ENCODE measurements around the gene SLC39A9.

Gene SLC39A9

GRCh38 chr14:69355607-69356281 lies 42.7 kb upstream of the SLC39A9 start:
- Histone ChIP-seq H3K36me3 (no peaks in the 10 kb centered on the region), H3K4me2 (no peak overlapping the region), H3K4me1 (peaks cover 34% of the 10 kb centered on the region), H3K27ac (no peak overlapping the region), H3K27me3 (no peaks in the 10 kb centered on the region), H3K9ac (no peak overlapping the region), H3K4me3 (no peak overlapping the region), H4K20me1 (no peaks in the 10 kb centered on the region), H3K9me3 (no peaks in the 10 kb centered on the region)
- TF ChIP-seq Cebpa-rat (IDR thresholded peaks at IDR 0.05): no peak

GRCh38 chr14:69356903-69357543 lies 41.5 kb upstream of the SLC39A9 start:
- H3K27me3 ChIP-seq: no peaks in the 10 kb centered on the region
- H3K36me3 ChIP-seq: no peaks in the 10 kb centered on the region
- TF ChIP-seq Cebpa-rat (IDR thresholded peaks at IDR 0.05): no peak

DNA sequence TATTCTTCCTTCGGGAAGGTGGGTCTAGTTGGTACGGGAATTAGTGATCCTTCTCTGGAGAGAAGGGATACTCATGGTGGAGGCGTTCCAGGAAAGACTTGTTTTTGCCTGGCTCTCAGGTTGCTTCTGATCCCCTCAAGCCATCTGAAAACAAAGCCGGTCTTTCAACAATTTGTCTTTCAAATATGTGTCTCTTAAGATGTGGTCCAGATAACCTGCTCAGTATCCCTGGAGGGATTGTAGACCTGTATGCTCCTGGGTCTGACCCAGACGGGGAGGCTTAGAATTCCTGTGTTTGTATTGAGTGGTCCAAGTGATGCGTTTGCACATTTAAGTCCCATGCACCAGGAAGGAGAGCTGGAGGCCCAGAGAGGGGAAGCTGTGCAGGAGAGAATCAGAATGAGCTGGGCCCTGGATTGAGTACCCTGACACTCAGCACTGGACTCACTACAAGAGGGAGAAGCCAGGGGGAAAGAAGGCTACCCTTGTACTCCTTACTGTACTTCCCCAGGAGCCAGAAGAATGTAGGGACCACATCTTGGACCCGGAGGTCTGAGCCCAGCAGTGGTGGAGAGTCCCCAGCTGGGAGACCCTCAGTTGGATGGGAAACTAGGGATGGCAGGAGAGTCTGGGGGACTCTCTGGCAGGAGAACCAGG lies 40.8 kb upstream of the SLC39A9 start:
- Histone ChIP-seq H3K9me3 (no peaks in the 10 kb centered on the region), H3K9ac (no peak overlapping the region), H3K4me1 (peaks cover 36% of the 10 kb centered on the region), H3K4me3 (no peak overlapping the region), H4K20me1 (no peaks in the 10 kb centered on the region), H3K4me2 (no peak overlapping the region), H3K27me3 (no peaks in the 10 kb centered on the region), H3K27ac (no peak overlapping the region), H3K36me3 (no peaks in the 10 kb centered on the region)
- TF ChIP-seq Cebpa-rat (IDR thresholded peaks at IDR 0.05): no peak

More at GRCh38 chr14:69356903-69357543, 41.5 kb upstream of the SLC39A9 start:
- no peak overlapping the region for H3K9ac ChIP-seq
- H3K4me1 ChIP-seq: peaks cover 36% of the 10 kb centered on the region
- H3K27ac ChIP-seq: no peak overlapping the region
- H4K20me1 ChIP-seq: no peaks in the 10 kb centered on the region
- no peak overlapping the region for H3K4me3 ChIP-seq
- no peak overlapping the region for H3K4me2 ChIP-seq
- no peaks in the 10 kb centered on the region for H3K9me3 ChIP-seq

- no peaks in the 10 kb centered on the region for H3K9me3 ChIP-seq
- H3K4me3 ChIP-seq: no peak overlapping the region
- TF ChIP-seq Cebpa-rat (IDR thresholded peaks at IDR 0.05): no peak
- no peak overlapping the region for H3K27ac ChIP-seq
- H3K27me3 ChIP-seq: no peaks in the 10 kb centered on the region
- H3K9ac ChIP-seq: no peak overlapping the region
- no peaks in the 10 kb centered on the region for H4K20me1 ChIP-seq
- no peak overlapping the region; the same call in 1 of the 2 replicates for H3K4me2 ChIP-seq
- peaks cover 36% of the 10 kb centered on the region for H3K4me1 ChIP-seq
- H3K36me3 ChIP-seq: no peaks in the 10 kb centered on the region
Measured at GRCh38 chr14:69358233-69358963, 40.1 kb upstream of the SLC39A9 start.

DNA sequence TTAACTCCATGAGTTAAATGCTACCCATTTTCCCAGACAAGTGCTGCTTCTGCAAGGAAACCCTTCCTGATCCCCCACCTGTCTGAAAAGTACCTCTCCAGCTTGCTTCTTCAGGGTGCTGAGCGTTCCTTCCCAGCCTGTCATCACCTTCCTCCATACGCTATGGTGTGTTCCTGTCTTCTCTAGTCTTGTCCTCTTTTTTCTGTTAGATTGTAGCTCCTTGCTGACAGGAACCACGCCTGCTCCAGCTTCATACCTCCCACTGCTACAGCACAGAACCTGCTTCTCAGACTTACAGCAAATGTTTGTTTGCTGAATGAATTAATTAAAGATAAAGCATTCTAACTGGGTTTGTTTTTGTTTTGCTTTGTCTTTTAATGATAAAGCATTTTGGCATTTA lies 39.5 kb upstream of the SLC39A9 start:
- Histone ChIP-seq H4K20me1 (no peaks in the 10 kb centered on the region), H3K27me3 (no peaks in the 10 kb centered on the region), H3K4me1 (peaks cover 33% of the 10 kb centered on the region), H3K27ac (no peak overlapping the region), H3K9ac (no peak overlapping the region), H3K9me3 (no peaks in the 10 kb centered on the region), H3K36me3 (no peaks in the 10 kb centered on the region), H3K4me2 (no peak overlapping the region), H3K4me3 (no peak overlapping the region)
- TF ChIP-seq Cebpa-rat (IDR thresholded peaks at IDR 0.05): no peak

DNA sequence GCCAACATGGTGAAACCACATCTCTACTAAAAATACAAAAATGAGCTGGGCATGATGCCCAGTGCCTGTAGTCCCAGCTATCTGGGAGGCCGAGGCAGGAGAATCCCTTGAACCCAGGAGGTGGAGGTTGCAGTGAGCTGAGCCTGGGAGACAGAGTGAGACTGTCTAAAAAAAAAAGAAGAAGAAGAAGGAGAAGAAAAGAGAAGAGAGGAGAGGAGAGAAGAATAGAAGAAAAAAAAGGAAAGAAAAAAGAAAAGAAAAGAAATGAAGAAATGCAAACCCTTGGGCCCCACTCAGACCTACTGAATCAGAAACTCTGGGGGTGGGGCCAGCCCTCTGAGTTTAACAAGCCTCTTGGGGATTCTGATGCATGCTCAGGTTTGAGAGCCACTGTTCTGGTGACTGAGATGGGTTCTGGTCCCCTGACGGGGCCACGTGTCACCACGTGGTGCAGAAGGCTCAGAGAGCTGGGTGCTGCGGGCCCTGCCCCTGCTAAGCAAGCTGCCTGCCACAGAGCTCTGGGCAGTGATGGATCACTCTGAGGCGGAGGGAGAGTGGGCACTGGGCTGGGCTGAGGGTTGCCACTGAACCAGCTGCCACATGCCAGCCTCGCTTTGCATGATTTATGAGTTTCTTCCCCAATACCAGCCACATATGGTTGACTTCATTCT lies 37.9 kb upstream of the SLC39A9 start:
- H4K20me1 ChIP-seq: no peaks in the 10 kb centered on the region
- TF ChIP-seq Cebpa-rat (IDR thresholded peaks at IDR 0.05): no peak
- no peak overlapping the region for H3K27ac ChIP-seq
- no peak overlapping the region for H3K9ac ChIP-seq
- H3K4me2 ChIP-seq: no peak overlapping the region
- no peaks in the 10 kb centered on the region for H3K36me3 ChIP-seq
- H3K9me3 ChIP-seq: no peaks in the 10 kb centered on the region
- no peaks in the 10 kb centered on the region for H3K27me3 ChIP-seq
- peaks cover 17% of the 10 kb centered on the region for H3K4me1 ChIP-seq
- no peak overlapping the region for H3K4me3 ChIP-seq

DNA sequence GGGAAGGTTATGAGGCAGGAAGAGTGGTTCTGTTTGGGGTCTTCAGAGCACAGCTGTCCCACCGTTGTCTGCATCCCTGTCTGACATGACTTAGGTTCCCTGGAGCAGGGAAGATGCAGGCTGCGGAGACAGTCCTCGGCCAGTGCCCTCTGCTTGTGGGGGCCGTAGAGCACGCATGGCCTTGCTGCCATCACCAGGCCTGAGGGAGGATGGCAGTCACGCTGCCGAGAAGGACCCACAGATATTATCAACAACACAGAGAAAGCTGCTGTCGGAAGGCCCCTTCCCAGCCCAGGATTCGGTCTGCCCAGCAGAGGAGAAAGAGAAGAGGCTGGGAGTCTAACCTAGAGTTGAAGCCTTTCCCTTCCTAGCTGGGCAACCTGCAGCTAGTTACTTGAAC lies 35.4 kb upstream of the SLC39A9 start:
- Histone ChIP-seq H3K9me3 (no peaks in the 10 kb centered on the region), H3K4me2 (no peak overlapping the region), H4K20me1 (no peaks in the 10 kb centered on the region), H3K9ac (no peak overlapping the region), H3K4me3 (no peak overlapping the region), H3K27me3 (no peaks in the 10 kb centered on the region), H3K4me1 (peaks cover 15% of the 10 kb centered on the region), H3K36me3 (no peaks in the 10 kb centered on the region), H3K27ac (no peak overlapping the region)
- no peak for TF ChIP-seq Cebpa-rat (IDR thresholded peaks at IDR 0.05)

- Histone ChIP-seq H3K4me1 (peaks cover 8% of the 10 kb centered on the region; the same call in 1 of the 2 replicates), H3K9me3 (no peaks in the 10 kb centered on the region)
- TF ChIP-seq Cebpa-rat (IDR thresholded peaks at IDR 0.05): no peak
Measured at GRCh38 chr14:69363964-69364363, 34.5 kb upstream of the SLC39A9 start.

DNA sequence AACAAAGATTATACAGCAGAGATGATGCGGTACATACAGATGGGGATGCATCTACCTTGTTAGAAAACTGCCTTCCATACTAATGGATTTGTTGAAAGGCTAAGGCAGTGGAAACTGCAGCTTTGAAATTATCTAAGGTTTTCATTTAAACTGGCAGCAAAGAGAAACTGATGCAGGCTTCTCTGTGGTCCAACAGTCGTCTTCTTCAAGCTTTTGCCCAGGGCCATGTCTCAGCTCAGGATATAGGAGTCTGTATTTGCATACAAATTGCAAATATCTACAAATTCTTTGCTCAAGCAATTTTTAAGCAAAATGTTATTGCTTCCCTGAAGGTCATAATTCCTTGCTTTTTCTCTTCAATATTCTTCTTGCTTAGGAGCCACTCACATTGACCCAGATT lies 34.1 kb upstream of the SLC39A9 start:
- Histone ChIP-seq H3K27ac (no peak overlapping the region), H3K4me2 (no peak overlapping the region), H3K9me3 (no peaks in the 10 kb centered on the region), H3K9ac (no peak overlapping the region), H4K20me1 (no peaks in the 10 kb centered on the region), H3K36me3 (no peaks in the 10 kb centered on the region), H3K27me3 (no peaks in the 10 kb centered on the region), H3K4me1 (peaks cover 8% of the 10 kb centered on the region; the same call in 1 of the 2 replicates), H3K4me3 (no peak overlapping the region)
- TF ChIP-seq Cebpa-rat (IDR thresholded peaks at IDR 0.05): no peak

More at GRCh38 chr14:69363964-69364363, 34.5 kb upstream of the SLC39A9 start:
- no peaks in the 10 kb centered on the region for H4K20me1 ChIP-seq
- no peaks in the 10 kb centered on the region for H3K36me3 ChIP-seq
- no peak overlapping the region for H3K9ac ChIP-seq
- H3K27me3 ChIP-seq: no peaks in the 10 kb centered on the region
- H3K27ac ChIP-seq: no peak overlapping the region
- H3K4me3 ChIP-seq: no peak overlapping the region
- no peak overlapping the region for H3K4me2 ChIP-seq
